ENCODE data around the gene CD69. TPM values are rescaled to one million over a fixed set of nuclear protein-coding genes. Genes with fewer than 3 reads are reported as not detected.

CD69 gene
- total RNA-seq, 1 donor from 2014 or later = 0.18 TPM

GRCh38 chr12:9756170-9756569, 4.5 kb downstream of the CD69 start:
- Histone ChIP-seq H3K4me1 (ENCODE audit: insufficient read depth, low read length) (no peaks in the 10 kb centered on the region), H3K4me2 (ENCODE audit: low read length) (no peak overlapping the region), H3K27ac (ENCODE audit: low read depth, low read length) (no peak overlapping the region), H3K36me3 (ENCODE audit: insufficient read depth, low read length) (no peaks in the 10 kb centered on the region), H3K9me3 (ENCODE audit: insufficient read depth, low read depth, low read length) (no peaks in the 10 kb centered on the region), H2AFZ (ENCODE audit: low read depth, low read length) (no peak overlapping the region), H4K20me1 (ENCODE audit: insufficient read depth, low read length) (no peaks in the 10 kb centered on the region), H3K79me2 (ENCODE audit: insufficient read depth, low read length) (no peaks in the 10 kb centered on the region), H3K4me3 (ENCODE audit: insufficient read depth, low read depth, low read length) (no peak overlapping the region), H3K27me3 (ENCODE audit: insufficient read depth, low read length) (no peaks in the 10 kb centered on the region), H3K9ac (ENCODE audit: low read length) (no peak overlapping the region)
- FAIRE-seq (no peak), DNase-seq (ENCODE audit: low read depth) (no peak)
- peaks cover 4% of the 10 kb centered on the region for H3K4me1 Mint-ChIP-seq (ENCODE audit: low read depth, unreplicated experiment)
- no peak overlapping the region for H3K4me3 Mint-ChIP-seq (ENCODE audit: unreplicated experiment)
- no peaks in the 10 kb centered on the region for H3K36me3 Mint-ChIP-seq (ENCODE audit: low read depth, unreplicated experiment)
- TF ChIP-seq EZH2 (IDR thresholded peaks at IDR 0.05; ENCODE audit: insufficient read depth, low read length) (no peak), CTCF (IDR thresholded peaks at IDR 0.05; ENCODE audit: insufficient read depth, low read depth, low read length) (no peak)
- H3K9me3 Mint-ChIP-seq (ENCODE audit: unreplicated experiment) = no peaks in the 10 kb centered on the region
- no peak overlapping the region for H3K27ac Mint-ChIP-seq (ENCODE audit: unreplicated experiment)
- H3K27me3 Mint-ChIP-seq (ENCODE audit: low read depth, unreplicated experiment) = no peaks in the 10 kb centered on the region

GRCh38 chr12:9755567-9755966, 5.1 kb downstream of the CD69 start:
- Histone ChIP-seq H3K9ac (ENCODE audit: low read length) (no peak overlapping the region), H2AFZ (ENCODE audit: low read depth, low read length) (no peak overlapping the region), H3K9me3 (ENCODE audit: insufficient read depth, low read depth, low read length) (no peaks in the 10 kb centered on the region), H3K79me2 (ENCODE audit: insufficient read depth, low read length) (no peaks in the 10 kb centered on the region), H3K4me3 (ENCODE audit: insufficient read depth, low read depth, low read length) (no peak overlapping the region), H3K27ac (ENCODE audit: low read depth, low read length) (no peak overlapping the region), H3K4me1 (ENCODE audit: insufficient read depth, low read length) (no peaks in the 10 kb centered on the region), H3K36me3 (ENCODE audit: insufficient read depth, low read length) (no peaks in the 10 kb centered on the region), H3K4me2 (ENCODE audit: low read length) (no peak overlapping the region), H4K20me1 (ENCODE audit: insufficient read depth, low read length) (no peaks in the 10 kb centered on the region), H3K27me3 (ENCODE audit: insufficient read depth, low read length) (no peaks in the 10 kb centered on the region)
- DNase-seq (ENCODE audit: low read depth) (no peak), FAIRE-seq (no peak)
- Mint-ChIP-seq H3K9me3 (ENCODE audit: unreplicated experiment) (no peaks in the 10 kb centered on the region), H3K4me1 (ENCODE audit: low read depth, unreplicated experiment) (no peaks in the 10 kb centered on the region), H3K4me3 (ENCODE audit: unreplicated experiment) (no peak overlapping the region), H3K36me3 (ENCODE audit: low read depth, unreplicated experiment) (no peaks in the 10 kb centered on the region), H3K27ac (ENCODE audit: unreplicated experiment) (no peak overlapping the region), H3K27me3 (ENCODE audit: low read depth, unreplicated experiment) (no peaks in the 10 kb centered on the region)
- no peak for TF ChIP-seq EZH2 (IDR thresholded peaks at IDR 0.05; ENCODE audit: insufficient read depth, low read length)
- TF ChIP-seq CTCF (IDR thresholded peaks at IDR 0.05; ENCODE audit: insufficient read depth, low read depth, low read length) = no peak

DNA sequence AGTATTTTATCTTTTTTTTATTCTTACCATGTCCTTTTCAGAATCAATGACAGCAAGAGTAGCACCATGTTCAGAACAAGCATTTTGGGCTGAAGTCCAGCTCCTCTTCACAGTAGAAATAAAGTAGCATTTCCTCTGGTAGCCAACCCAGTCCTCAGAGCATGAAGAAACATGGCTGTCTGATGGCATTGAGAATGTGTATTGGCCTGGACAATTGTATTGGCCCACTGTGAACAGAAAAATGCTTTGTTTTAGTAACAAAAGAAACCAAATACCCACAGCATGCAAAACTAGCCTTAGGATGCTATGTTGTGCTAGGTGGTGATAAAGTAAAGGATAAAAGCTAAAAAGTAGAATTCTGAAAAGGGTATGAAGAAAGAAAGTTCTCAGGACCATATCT, 5.7 kb downstream of the CD69 start:
- Histone ChIP-seq H3K4me3 (ENCODE audit: insufficient read depth, low read depth, low read length) (no peak overlapping the region), H4K20me1 (ENCODE audit: insufficient read depth, low read length) (no peaks in the 10 kb centered on the region), H3K9me3 (ENCODE audit: insufficient read depth, low read depth, low read length) (no peaks in the 10 kb centered on the region), H3K27ac (ENCODE audit: low read depth, low read length) (no peak overlapping the region), H2AFZ (ENCODE audit: low read depth, low read length) (no peak overlapping the region), H3K27me3 (ENCODE audit: insufficient read depth, low read length) (no peaks in the 10 kb centered on the region), H3K4me1 (ENCODE audit: insufficient read depth, low read length) (no peaks in the 10 kb centered on the region), H3K79me2 (ENCODE audit: insufficient read depth, low read length) (no peaks in the 10 kb centered on the region), H3K4me2 (ENCODE audit: low read length) (no peak overlapping the region), H3K36me3 (ENCODE audit: insufficient read depth, low read length) (no peaks in the 10 kb centered on the region), H3K9ac (ENCODE audit: low read length) (no peak overlapping the region)
- DNase-seq (ENCODE audit: low read depth) (no peak), FAIRE-seq (no peak)
- no peak overlapping the region for H3K27ac Mint-ChIP-seq (ENCODE audit: unreplicated experiment)
- H3K36me3 Mint-ChIP-seq (ENCODE audit: low read depth, unreplicated experiment) = no peaks in the 10 kb centered on the region
- no peaks in the 10 kb centered on the region for H3K9me3 Mint-ChIP-seq (ENCODE audit: unreplicated experiment)
- no peaks in the 10 kb centered on the region for H3K4me1 Mint-ChIP-seq (ENCODE audit: low read depth, unreplicated experiment)
- H3K27me3 Mint-ChIP-seq (ENCODE audit: low read depth, unreplicated experiment) = no peaks in the 10 kb centered on the region
- TF ChIP-seq CTCF (IDR thresholded peaks at IDR 0.05; ENCODE audit: insufficient read depth, low read depth, low read length) = no peak
- no peak for TF ChIP-seq EZH2 (IDR thresholded peaks at IDR 0.05; ENCODE audit: insufficient read depth, low read length)
- no peak overlapping the region for H3K4me3 Mint-ChIP-seq (ENCODE audit: unreplicated experiment)

Measured in astrocyte (in vitro differentiated cells and primary cell).